Body of pancreas (tissue), 4 donors: ENCODE results near the gene NFKB1. TPM values are rescaled to one million over a fixed set of nuclear protein-coding genes. Genes with fewer than 3 reads are reported as not detected.

Experiments used
- ATAC-seq: fragments of 150-250 bp; one replicate; pipeline ENCODE4 v1.9.1; 2016
- DNase-seq, 4 donors: peaks; one replicate each; pipeline ENCODE4 v3.0.0-alpha.2; 2019
- H3K27ac ChIP-seq, 4 donors: fragments of 200-600 bp; sonication (generic); 1 replicate in 3 of 4; 2 replicates in 1 of 4; pipeline versions ENCODE4 v1.5.1 to v1.6.1; 2016 to 2019; ENCODE audit warnings: mild to moderate bottlenecking in 1 of 4, mixed read lengths in 1 of 4, moderate library complexity in 1 of 4
- H3K27me3 ChIP-seq, 2 donors: fragments of 200-600 bp; sonication (generic); one replicate each; pipeline ENCODE4 v1.6.0; 2016; ENCODE audit warnings: mild to moderate bottlenecking in 1 of 2
- H3K36me3 ChIP-seq, 2 donors: fragments of 200-600 bp; sonication (generic); replicated peaks in 1 of 2; 2 replicates each; pipeline ENCODE4 v1.5.1; 2016; ENCODE audit warnings: low read depth in 2 of 2; ENCODE audit not compliant: insufficient read depth in 1 of 2
- H3K4me1 ChIP-seq: fragments of 200-600 bp; sonication (generic); one replicate; pipeline ENCODE4 v1.6.0; 2016
- H3K4me3 ChIP-seq, 2 donors: fragments of 200-600 bp; sonication (generic); 1 replicate in 1 of 2; 2 replicates in 1 of 2; pipeline ENCODE4 v1.5.1; 2016 to 2019
- H3K9me3 ChIP-seq, 3 donors: fragments of 200-600 bp; sonication (generic); 1 replicate in 2 of 3; 2 replicates in 1 of 3; pipeline ENCODE4 v1.5.1; 2016
- POLR2A ChIP-seq, 3 donors: fragments of 450-650 bp; IDR thresholded peaks; one replicate each; pipeline ENCODE4 v1.6.1; 2016; ENCODE audit warnings: antibody characterized with exemption in 3 of 3, mild to moderate bottlenecking in 2 of 3
- WGBS, 2 donors: methylation state at CpG; one replicate each; pipeline ENCODE4 v1.1.5; 2017; 5-methylcytosine and 5-hydroxymethylcytosine counted together
- intact Hi-C: fragments of 100-400 bp; cut with DNase I; formaldehyde crosslinking; loops from one replicate; pipeline ENCODE4 v1.15.1; 2023
- total RNA-seq, 2 donors: library from RNA; depleted of rRNA; stranded (reverse); fragments of >200 nt; gene quantifications; one replicate each; pipeline ENCODE4 v1.1.0, GENCODE V29; 2016
- TF ChIP-seq, protein P1 (sequence below), 7 experiments: fragments of 450-650 bp in 4 of 7; fragments of 200-600 bp in 3 of 7; sonication (generic) in 3 of 7; IDR thresholded peaks; one replicate each; pipeline ENCODE4 v1.5.1; 2016 to 2019; ENCODE audit warnings: antibody characterized with exemption in 7 of 7

Gene NFKB1
- total RNA-seq, 2 donors from 2014 or later, result 14.5 to 20.5 TPM

DNA sequence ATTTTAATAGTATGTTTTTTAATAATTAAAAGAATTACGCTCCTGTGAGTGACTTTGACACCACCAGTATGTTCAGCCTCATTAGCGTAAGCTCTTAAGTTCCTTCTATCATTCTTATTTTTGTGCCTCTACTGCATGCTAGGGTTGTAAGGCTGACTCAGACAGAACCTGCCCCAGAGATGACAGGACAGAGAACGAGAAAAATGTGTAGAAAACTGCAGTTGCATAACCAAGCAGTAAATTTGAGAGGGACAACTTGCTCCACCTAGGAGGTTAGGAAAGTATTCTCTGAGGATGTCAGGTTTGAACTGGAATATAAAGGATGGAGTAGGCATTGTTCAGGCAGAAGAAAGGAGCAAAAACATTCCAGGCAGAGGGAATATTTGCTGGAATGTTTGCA lies 98.7 kb downstream of the NFKB1 start:
- DNase-seq (no peak), ATAC-seq (no peak)
- Histone ChIP-seq H3K4me1 (no peaks in the 10 kb centered on the region), H3K9me3 (no peaks in the 10 kb centered on the region), H3K27me3 (no peaks in the 10 kb centered on the region), H3K36me3 (peaks cover 0 to 41% of the 10 kb centered on the region in 2 donors), H3K4me3 (no peak overlapping the region), H3K27ac (no peak overlapping the region)
- TF ChIP-seq, protein P1, sequence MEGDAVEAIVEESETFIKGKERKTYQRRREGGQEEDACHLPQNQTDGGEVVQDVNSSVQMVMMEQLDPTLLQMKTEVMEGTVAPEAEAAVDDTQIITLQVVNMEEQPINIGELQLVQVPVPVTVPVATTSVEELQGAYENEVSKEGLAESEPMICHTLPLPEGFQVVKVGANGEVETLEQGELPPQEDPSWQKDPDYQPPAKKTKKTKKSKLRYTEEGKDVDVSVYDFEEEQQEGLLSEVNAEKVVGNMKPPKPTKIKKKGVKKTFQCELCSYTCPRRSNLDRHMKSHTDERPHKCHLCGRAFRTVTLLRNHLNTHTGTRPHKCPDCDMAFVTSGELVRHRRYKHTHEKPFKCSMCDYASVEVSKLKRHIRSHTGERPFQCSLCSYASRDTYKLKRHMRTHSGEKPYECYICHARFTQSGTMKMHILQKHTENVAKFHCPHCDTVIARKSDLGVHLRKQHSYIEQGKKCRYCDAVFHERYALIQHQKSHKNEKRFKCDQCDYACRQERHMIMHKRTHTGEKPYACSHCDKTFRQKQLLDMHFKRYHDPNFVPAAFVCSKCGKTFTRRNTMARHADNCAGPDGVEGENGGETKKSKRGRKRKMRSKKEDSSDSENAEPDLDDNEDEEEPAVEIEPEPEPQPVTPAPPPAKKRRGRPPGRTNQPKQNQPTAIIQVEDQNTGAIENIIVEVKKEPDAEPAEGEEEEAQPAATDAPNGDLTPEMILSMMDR (IDR thresholded peaks at IDR 0.05), result no peak
- no peak for TF ChIP-seq POLR2A (IDR thresholded peaks at IDR 0.05)
- intact Hi-C loops, result no loop called here
- WGBS, 2 donors, result 90% methylated on average over 3 of the region's 3 CpGs

DNA sequence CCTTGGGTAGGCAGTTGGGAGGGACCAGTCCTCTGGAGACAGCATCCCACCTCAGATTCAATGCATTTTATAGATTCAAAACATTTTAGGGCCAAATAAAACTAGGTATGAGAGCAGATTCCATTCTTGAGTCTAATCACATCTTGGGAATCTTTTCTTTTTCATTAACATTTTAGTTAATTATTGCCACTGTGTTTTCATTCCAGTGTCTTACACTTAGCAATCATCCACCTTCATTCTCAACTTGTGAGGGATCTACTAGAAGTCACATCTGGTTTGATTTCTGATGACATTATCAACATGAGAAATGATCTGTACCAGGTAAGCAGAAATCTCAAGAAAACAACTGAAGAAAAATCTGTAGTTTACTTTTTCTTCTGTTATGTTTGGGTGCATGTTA lies 99.5 kb downstream of the NFKB1 start:
- Histone ChIP-seq H3K9me3 (no peaks in the 10 kb centered on the region), H3K4me1 (no peaks in the 10 kb centered on the region), H3K27ac (no peak overlapping the region), H3K4me3 (no peak overlapping the region), H3K27me3 (no peaks in the 10 kb centered on the region), H3K36me3 (peaks cover 0 to 37% of the 10 kb centered on the region in 2 donors)
- intact Hi-C loops, result no loop called here
- no peak for ATAC-seq
- no peak for TF ChIP-seq POLR2A (IDR thresholded peaks at IDR 0.05)
- TF ChIP-seq, protein P1 (IDR thresholded peaks at IDR 0.05), result no peak
- DNase-seq, result no peak

DNA sequence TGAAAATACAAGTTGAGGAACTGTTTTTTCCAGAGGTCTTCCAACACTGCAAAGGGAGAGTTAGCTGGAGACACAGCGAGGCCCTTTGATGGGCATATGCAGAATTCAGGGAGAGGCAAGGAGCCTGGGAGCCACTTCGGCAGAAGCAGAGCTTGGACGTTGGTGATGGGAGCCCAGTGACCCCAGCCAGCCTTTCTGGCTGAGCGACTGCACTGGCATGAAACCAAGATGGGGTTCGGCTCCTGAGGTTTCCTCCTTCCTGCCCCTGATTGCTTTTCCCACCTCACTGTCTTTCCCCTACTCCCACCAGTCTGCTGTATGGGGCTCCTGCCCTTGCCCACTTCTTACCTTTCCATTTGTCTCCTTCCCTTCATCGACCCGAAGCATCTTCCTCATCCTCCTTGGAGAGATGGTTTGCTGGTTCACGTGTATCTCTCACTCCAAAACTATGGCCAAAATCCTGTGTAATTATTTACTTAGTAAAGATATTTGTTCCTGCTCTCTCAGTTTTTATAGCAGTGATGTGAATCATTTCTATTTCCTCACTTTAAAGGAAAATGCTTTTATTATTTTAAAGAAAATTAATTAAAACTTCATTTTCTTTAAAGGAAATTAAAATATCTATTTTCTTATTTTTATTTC lies 100.5 kb downstream of the NFKB1 start:
- TF ChIP-seq, protein P1 (IDR thresholded peaks at IDR 0.05), result no peak
- TF ChIP-seq POLR2A (IDR thresholded peaks at IDR 0.05), result no peak
- no peak for DNase-seq
- no peaks in the 10 kb centered on the region for H3K9me3 ChIP-seq
- no peak overlapping the region for H3K27ac ChIP-seq
- H3K36me3 ChIP-seq, result peaks cover 0 to 34% of the 10 kb centered on the region in 2 donors
- ATAC-seq, result no peak
- H3K4me3 ChIP-seq, result no peak overlapping the region
- 68 to 73% methylated on average over 8 of the region's 8 CpGs for WGBS, 2 donors
- H3K27me3 ChIP-seq, result no peaks in the 10 kb centered on the region
- intact Hi-C loops, result no loop called here
- H3K4me1 ChIP-seq, result no peaks in the 10 kb centered on the region

DNA sequence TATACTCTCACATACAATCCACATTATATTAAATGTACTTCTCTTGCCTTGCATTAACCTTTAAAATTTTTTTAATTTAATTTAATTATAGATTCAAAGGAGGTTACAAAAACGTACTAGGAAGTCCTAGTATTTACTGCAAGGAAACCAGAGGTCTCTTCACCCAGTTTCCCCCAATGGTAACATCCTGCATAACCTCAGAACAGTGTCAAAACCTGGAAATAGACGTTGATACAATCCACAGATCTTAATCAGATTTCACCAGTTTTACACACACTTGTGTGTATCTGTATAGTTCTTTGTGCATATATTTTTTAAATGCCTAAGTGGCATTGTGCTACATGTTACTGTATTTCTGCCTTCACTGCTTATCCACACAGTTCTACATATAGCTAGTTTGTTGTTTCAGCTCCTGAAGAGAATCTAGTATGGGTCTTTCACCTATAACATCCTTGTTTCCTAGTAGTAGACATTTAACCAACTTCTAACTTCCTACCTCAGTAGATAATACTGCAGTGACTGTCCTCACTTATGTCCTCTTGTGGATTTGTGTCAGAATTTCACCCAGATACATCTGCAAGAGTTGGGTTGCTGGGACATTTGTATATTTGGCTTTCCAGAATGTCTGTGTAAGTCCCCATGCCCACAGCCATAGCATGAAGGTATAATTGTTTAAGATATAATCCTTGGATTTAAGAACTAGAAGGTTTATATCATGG lies 103.2 kb downstream of the NFKB1 start:
- Histone ChIP-seq H3K27ac (no peak overlapping the region), H3K36me3 (peaks cover 15 to 32% of the 10 kb centered on the region in 2 donors), H3K27me3 (no peaks in the 10 kb centered on the region), H3K9me3 (no peaks in the 10 kb centered on the region), H3K4me1 (no peaks in the 10 kb centered on the region), H3K4me3 (no peak overlapping the region)
- ATAC-seq, result no peak
- intact Hi-C loops, result no loop called here
- TF ChIP-seq, protein P1 (IDR thresholded peaks at IDR 0.05), result no peak
- TF ChIP-seq POLR2A (IDR thresholded peaks at IDR 0.05), result no peak
- no peak for DNase-seq
- WGBS, 2 donors, result 64 to 65% methylated on average over 2 of the region's 2 CpGs
